HCT116 (cell line): Measurements from ENCODE around the gene LCNL1. TPM values are rescaled to one million over a fixed set of nuclear protein-coding genes. Genes with fewer than 3 reads are reported as not detected.

Source experiments
- ATAC-seq: fragments of 200-7000 bp; cut with Tn5 transposase; 2 replicates; pipeline ENCODE4 v1.9.1; 2020; ENCODE audit warnings: mild to moderate bottlenecking, moderate library complexity
- BruUV-seq: library from RNA; stranded (reverse); fragments of 400-500 nt; replicated peaks from 2 replicates; lab custom pipeline; 2021; lab: Mats Ljungman, UMichigan
- CTCF ChIA-PET: fragments of 300-600 bp; sonication (Branson Sonifier 250); formaldehyde crosslinking; loops from one replicate; lab custom pipeline; 2021; ENCODE audit warnings: antibody characterized with exemption; lab: Charles Lee
- POLR2A ChIA-PET: fragments of 300-600, 350-600 bp; sonication (Branson Sonifier 250); formaldehyde crosslinking; loops from one replicate; lab custom pipeline; 2021; ENCODE audit warnings: antibody characterized with exemption; lab: Charles Lee
- RAD21 ChIA-PET, 2 experiments: fragments of 300-600 bp; sonication (Branson Sonifier 250); formaldehyde crosslinking; loops; one replicate each; lab custom pipeline; 2023; ENCODE audit warnings: low total read pairs in 2 of 2; ENCODE audit not compliant: uncharacterized antibody in 2 of 2, unreplicated experiment in 2 of 2, low non-redundant PET in 1 of 2; lab: Charles Lee
- DNase-seq: peaks from one replicate; pipeline ENCODE4 v3.0.0-alpha.2; 2010; ENCODE audit warnings: low read depth, low spot score
- H2AFZ ChIP-seq: fragments of 200-600 bp; shearing (Covaris generic), sonication (generic); 2 replicates; pipeline ENCODE4 v1.6.1; 2017; ENCODE audit warnings: low read depth, mixed run types, mixed read lengths, antibody characterized with exemption, low read length; ENCODE audit not compliant: poor library complexity, severe bottlenecking
- H3K27ac ChIP-seq: 2 replicates; pipeline ENCODE4 v1.5.1; 2012; ENCODE audit warnings: low read depth, low read length
- H3K27me3 ChIP-seq: fragments of 200-600 bp; sonication (generic); 2 replicates; pipeline ENCODE4 v1.6.1; 2016; ENCODE audit warnings: mixed run types, low read length, mixed read lengths; ENCODE audit not compliant: insufficient read depth
- H3K36me3 ChIP-seq, 2 experiments: fragments of 200-500 bp in 1 of 2; fragments of 200-600 bp in 1 of 2; sonication (Bioruptor generic) in 1 of 2; sonication (generic) in 1 of 2; 2 replicates each; pipeline versions ENCODE4 v1.5.1 to v1.6.1; 2014 to 2016; ENCODE audit warnings: low read length in 2 of 2, inconsistent platforms in 1 of 2, mixed read lengths in 1 of 2, mixed run types in 1 of 2; ENCODE audit not compliant: insufficient read depth in 2 of 2, control insufficient read depth in 1 of 2
- H3K4me1 ChIP-seq, 2 experiments: fragments of 200-600 bp in 1 of 2; sonication (generic) in 1 of 2; 2 replicates each; pipeline versions ENCODE4 v1.5.1 to v1.6.1; 2012 to 2017; ENCODE audit warnings: low read length in 2 of 2, inconsistent platforms in 1 of 2, mild to moderate bottlenecking in 1 of 2, mixed read lengths in 1 of 2, mixed run types in 1 of 2, moderate library complexity in 1 of 2; ENCODE audit not compliant: insufficient read depth in 2 of 2, control insufficient read depth in 1 of 2
- H3K4me2 ChIP-seq: fragments of 200-600 bp; sonication (generic); 2 replicates; pipeline ENCODE4 v1.6.1; 2017; ENCODE audit warnings: mixed run types, low read length, mixed read lengths
- H3K4me3 ChIP-seq, 2 experiments: fragments of 200-600 bp in 1 of 2; sonication (generic) in 1 of 2; replicated peaks in 1 of 2; 2 replicates each; pipeline ENCODE4 v1.5.1; 2011 to 2016; ENCODE audit warnings: low read length in 2 of 2, control low read depth in 1 of 2, low read depth in 1 of 2, mild to moderate bottlenecking in 1 of 2, mixed read lengths in 1 of 2, mixed run types in 1 of 2
- H3K79me2 ChIP-seq: fragments of 200-600 bp; sonication (generic); 2 replicates; pipeline ENCODE4 v1.6.1; 2017; ENCODE audit warnings: mild to moderate bottlenecking, mixed run types, low read length, moderate library complexity, mixed read lengths; ENCODE audit not compliant: insufficient read depth
- H3K9ac ChIP-seq: fragments of 200-600 bp; sonication (generic); 2 replicates; pipeline ENCODE4 v1.6.1; 2016; ENCODE audit warnings: low read length, mixed read lengths
- H3K9me2 ChIP-seq: fragments of 200-600 bp; sonication (generic), shearing (Covaris generic); 2 replicates; pipeline ENCODE4 v1.6.1; 2017; ENCODE audit warnings: mixed run types, mild to moderate bottlenecking, moderate library complexity; ENCODE audit not compliant: insufficient read depth
- H3K9me3 ChIP-seq, 2 experiments: fragments of 200-500 bp in 1 of 2; fragments of 200-600 bp in 1 of 2; sonication (Bioruptor generic) in 1 of 2; sonication (generic) in 1 of 2; 2 replicates each; pipeline ENCODE4 v1.6.1; 2014 to 2017; ENCODE audit warnings: low read length in 2 of 2, mixed read lengths in 2 of 2, inconsistent platforms in 1 of 2, low read depth in 1 of 2, mild to moderate bottlenecking in 1 of 2, mixed run types in 1 of 2, moderate library complexity in 1 of 2; ENCODE audit not compliant: control insufficient read depth in 1 of 2, insufficient read depth in 1 of 2
- H4K20me1 ChIP-seq: fragments of 200-600 bp; sonication (generic), shearing (Covaris generic); 2 replicates; pipeline ENCODE4 v1.6.1; 2017; ENCODE audit warnings: mixed run types, mild to moderate bottlenecking, moderate library complexity; ENCODE audit not compliant: insufficient read depth
- ATF3 ChIP-seq: IDR thresholded peaks from 2 replicates; pipeline ENCODE4 v1.6.1; 2012
- CEBPB ChIP-seq: IDR thresholded peaks from 2 replicates; pipeline ENCODE4 v1.6.1; 2012; ENCODE audit warnings: low read depth
- CTCF ChIP-seq, 3 experiments: fragments of 200-600 bp in 1 of 3; sonication (generic) in 1 of 3; IDR thresholded peaks in 2 of 3; conservative IDR thresholded peaks in 1 of 3; 2 replicates each; pipeline ENCODE4 v1.5.1; 2012 to 2017; ENCODE audit warnings: low read depth in 2 of 3, low read length in 2 of 3, antibody characterized with exemption in 1 of 3, borderline replicate concordance in 1 of 3, control low read depth in 1 of 3, mild to moderate bottlenecking in 1 of 3, mixed read lengths in 1 of 3, mixed run types in 1 of 3, moderate library complexity in 1 of 3; ENCODE audit not compliant: insufficient read depth in 1 of 3
- ELF1 ChIP-seq: IDR thresholded peaks from 2 replicates; pipeline ENCODE4 v1.6.1; 2012; ENCODE audit warnings: low read depth, borderline replicate concordance
- EZH2phosphoT487 ChIP-seq: fragments of 200-600 bp; IDR thresholded peaks from 2 replicates; pipeline ENCODE4 v1.6.1; 2018; ENCODE audit warnings: antibody characterized with exemption, borderline replicate concordance
- FOSL1 ChIP-seq: IDR thresholded peaks from 2 replicates; pipeline ENCODE4 v1.6.1; 2012; ENCODE audit warnings: low read depth
- JUND ChIP-seq: IDR thresholded peaks from 2 replicates; pipeline ENCODE4 v1.6.1; 2012
- MAX ChIP-seq: IDR thresholded peaks from 2 replicates; pipeline ENCODE4 v1.6.1; 2012
- POLR2A ChIP-seq: IDR thresholded peaks from 2 replicates; pipeline ENCODE4 v1.7.0; 2011; ENCODE audit warnings: borderline replicate concordance; ENCODE audit not compliant: insufficient read depth, insufficient read length; ENCODE audit errors: extremely low read depth
- POLR2AphosphoS5 ChIP-seq: IDR thresholded peaks from 2 replicates; pipeline ENCODE4 v1.6.1; 2011; ENCODE audit warnings: mild to moderate bottlenecking, low read depth, low read length, moderate library complexity
- RAD21 ChIP-seq: IDR thresholded peaks from 2 replicates; pipeline ENCODE4 v1.6.1; 2012; ENCODE audit warnings: low read depth, mild to moderate bottlenecking
- REST ChIP-seq: IDR thresholded peaks from 2 replicates; pipeline ENCODE4 v1.6.1; 2012; ENCODE audit warnings: low read depth
- SIN3A ChIP-seq: IDR thresholded peaks from 2 replicates; pipeline ENCODE4 v1.6.1; 2012; ENCODE audit warnings: low read depth
- SP1 ChIP-seq: IDR thresholded peaks from 2 replicates; pipeline ENCODE4 v1.6.1; 2012; ENCODE audit warnings: low read depth
- SRF ChIP-seq: IDR thresholded peaks from 2 replicates; pipeline ENCODE4 v1.6.1; 2012; ENCODE audit warnings: low read depth
- TCF7L2 ChIP-seq: IDR thresholded peaks from 2 replicates; pipeline ENCODE4 v1.7.0; 2011; ENCODE audit warnings: borderline replicate concordance, inconsistent platforms; ENCODE audit not compliant: insufficient read depth, insufficient read length; ENCODE audit errors: extremely low read depth
- ZBTB33 ChIP-seq: IDR thresholded peaks from 2 replicates; pipeline ENCODE4 v1.6.1; 2011; ENCODE audit warnings: mild to moderate bottlenecking, low read length, moderate library complexity; ENCODE audit not compliant: insufficient replicate concordance; ENCODE audit errors: extremely low read depth
- intact Hi-C: fragments of 100-400 bp; cut with micrococcal nuclease; formaldehyde crosslinking; loops from 2 replicates; pipeline ENCODE4 v1.10.0; 2022
- total RNA-seq: library from RNA; stranded (reverse); gene quantifications from one replicate; pipeline ENCODE4 v1.2.1, GENCODE V29; 2021; ENCODE audit not compliant: unreplicated experiment

Gene LCNL1
- total RNA-seq, 1 experiment from 2014 or later, result 0.44 TPM

GRCh38 chr9:136971746-136972145 is 11.0 kb upstream of the LCNL1 start (continued):
- no peak for TF ChIP-seq ELF1
- TF ChIP-seq CTCF (IDR thresholded peaks at IDR 0.05 in 2 of 3, conservative IDR thresholded peaks at IDR 0.05 in 1 of 3; ENCODE audit: borderline replicate concordance in 1 of 3, insufficient read depth in 1 of 3, low read depth in 2 of 3, low read length in 2 of 3), result no peak

- no TSS peak for BruUV-seq
- ChIA-PET CTCF (no interaction called here), POLR2A (no interaction called here), RAD21 (no interaction called here)
- Histone ChIP-seq H3K9ac (no peak overlapping the region), H3K9me3 (no peaks in the 10 kb centered on the region), H4K20me1 (no peaks in the 10 kb centered on the region), H3K27me3 (no peaks in the 10 kb centered on the region), H3K79me2 (no peaks in the 10 kb centered on the region), H3K9me2 (no peaks in the 10 kb centered on the region), H3K27ac (no peak overlapping the region), H3K36me3 (no peaks in the 10 kb centered on the region), H3K4me2 (no peak overlapping the region), H2AFZ (no peak overlapping the region), H3K4me3 (no peak overlapping the region), H3K4me1 (peaks cover 2 to 18% of the 10 kb centered on the region in 2 experiments; a peak in 3 of 4 replicates)
- DNase-seq, result no peak
- TF ChIP-seq ZBTB33 (no peak), ELF1 (no peak), REST (no peak), MAX (no peak), SIN3A (no peak), FOSL1 (no peak), TCF7L2 (no peak), RAD21 (no peak), EZH2phosphoT487 (no peak), POLR2AphosphoS5 (no peak), CEBPB (no peak), JUND (no peak), ATF3 (no peak), SP1 (no peak), POLR2A (no peak), SRF (no peak)
- ATAC-seq, result no peak
- intact Hi-C loops, result no loop called here
These were observed 10.5 kb upstream of the LCNL1 start for GRCh38 chr9:136972335-136972734.
